ENCODE results near the gene S100A7A.
"Not testable (repeated sequence)": the region's sequence is repeated elsewhere in the genome, so short reads cannot be mapped to it uniquely, and the experiment has no call there.

GRCh38 chr1:153418758-153419435, 2.6 kb downstream of the S100A7A start:
- TF ChIP-seq CTCF, POLR2A (IDR thresholded peaks at IDR 0.05): not testable (repeated sequence)

Data from Peyer's patch (tissue), 4 donors.